ENCODE data around the gene FAM193B. TPM values are rescaled to one million over a fixed set of nuclear protein-coding genes. Genes with fewer than 3 reads are reported as not detected.

Gene FAM193B
- total and polyA plus RNA-seq, 9 of the 15 experiments (the other 6 are each of a cell fraction or from before 2014, with no cell fraction given), result 4.4 to 76.4 (median 37.3) TPM

- TF ChIP-seq, protein P1, sequence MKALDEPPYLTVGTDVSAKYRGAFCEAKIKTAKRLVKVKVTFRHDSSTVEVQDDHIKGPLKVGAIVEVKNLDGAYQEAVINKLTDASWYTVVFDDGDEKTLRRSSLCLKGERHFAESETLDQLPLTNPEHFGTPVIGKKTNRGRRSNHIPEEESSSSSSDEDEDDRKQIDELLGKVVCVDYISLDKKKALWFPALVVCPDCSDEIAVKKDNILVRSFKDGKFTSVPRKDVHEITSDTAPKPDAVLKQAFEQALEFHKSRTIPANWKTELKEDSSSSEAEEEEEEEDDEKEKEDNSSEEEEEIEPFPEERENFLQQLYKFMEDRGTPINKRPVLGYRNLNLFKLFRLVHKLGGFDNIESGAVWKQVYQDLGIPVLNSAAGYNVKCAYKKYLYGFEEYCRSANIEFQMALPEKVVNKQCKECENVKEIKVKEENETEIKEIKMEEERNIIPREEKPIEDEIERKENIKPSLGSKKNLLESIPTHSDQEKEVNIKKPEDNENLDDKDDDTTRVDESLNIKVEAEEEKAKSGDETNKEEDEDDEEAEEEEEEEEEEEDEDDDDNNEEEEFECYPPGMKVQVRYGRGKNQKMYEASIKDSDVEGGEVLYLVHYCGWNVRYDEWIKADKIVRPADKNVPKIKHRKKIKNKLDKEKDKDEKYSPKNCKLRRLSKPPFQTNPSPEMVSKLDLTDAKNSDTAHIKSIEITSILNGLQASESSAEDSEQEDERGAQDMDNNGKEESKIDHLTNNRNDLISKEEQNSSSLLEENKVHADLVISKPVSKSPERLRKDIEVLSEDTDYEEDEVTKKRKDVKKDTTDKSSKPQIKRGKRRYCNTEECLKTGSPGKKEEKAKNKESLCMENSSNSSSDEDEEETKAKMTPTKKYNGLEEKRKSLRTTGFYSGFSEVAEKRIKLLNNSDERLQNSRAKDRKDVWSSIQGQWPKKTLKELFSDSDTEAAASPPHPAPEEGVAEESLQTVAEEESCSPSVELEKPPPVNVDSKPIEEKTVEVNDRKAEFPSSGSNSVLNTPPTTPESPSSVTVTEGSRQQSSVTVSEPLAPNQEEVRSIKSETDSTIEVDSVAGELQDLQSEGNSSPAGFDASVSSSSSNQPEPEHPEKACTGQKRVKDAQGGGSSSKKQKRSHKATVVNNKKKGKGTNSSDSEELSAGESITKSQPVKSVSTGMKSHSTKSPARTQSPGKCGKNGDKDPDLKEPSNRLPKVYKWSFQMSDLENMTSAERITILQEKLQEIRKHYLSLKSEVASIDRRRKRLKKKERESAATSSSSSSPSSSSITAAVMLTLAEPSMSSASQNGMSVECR (CRISPR knock-in tag; IDR thresholded peaks at IDR 0.05), result peak; percentile 97
- TF ChIP-seq PHF20 (IDR thresholded peaks at IDR 0.05; ENCODE audit: partially characterized antibody) (peak; percentile 67), NR1H2 (CRISPR knock-in tag; IDR thresholded peaks at IDR 0.05) (no peak), RFX5 (IDR thresholded peaks at IDR 0.05; ENCODE audit: low read depth, low read length) (peak; percentile 87), HNRNPUL1 (IDR thresholded peaks at IDR 0.05; ENCODE audit: low read length) (no peak), TAF9B (IDR thresholded peaks at IDR 0.05; ENCODE audit: partially characterized antibody) (peak; percentile 47), KLF6 (CRISPR knock-in tag; IDR thresholded peaks at IDR 0.05; ENCODE audit: borderline replicate concordance) (no peak), ELF4 (CRISPR knock-in tag; IDR thresholded peaks at IDR 0.05) (no peak), STAT5A (IDR thresholded peaks at IDR 0.05; ENCODE audit: borderline replicate concordance, low read length) (no peak), ZNF224 (CRISPR knock-in tag; IDR thresholded peaks at IDR 0.05) (no peak), ADNP (tag; IDR thresholded peaks at IDR 0.05) (no peak)
- TF ChIP-seq, protein P2, sequence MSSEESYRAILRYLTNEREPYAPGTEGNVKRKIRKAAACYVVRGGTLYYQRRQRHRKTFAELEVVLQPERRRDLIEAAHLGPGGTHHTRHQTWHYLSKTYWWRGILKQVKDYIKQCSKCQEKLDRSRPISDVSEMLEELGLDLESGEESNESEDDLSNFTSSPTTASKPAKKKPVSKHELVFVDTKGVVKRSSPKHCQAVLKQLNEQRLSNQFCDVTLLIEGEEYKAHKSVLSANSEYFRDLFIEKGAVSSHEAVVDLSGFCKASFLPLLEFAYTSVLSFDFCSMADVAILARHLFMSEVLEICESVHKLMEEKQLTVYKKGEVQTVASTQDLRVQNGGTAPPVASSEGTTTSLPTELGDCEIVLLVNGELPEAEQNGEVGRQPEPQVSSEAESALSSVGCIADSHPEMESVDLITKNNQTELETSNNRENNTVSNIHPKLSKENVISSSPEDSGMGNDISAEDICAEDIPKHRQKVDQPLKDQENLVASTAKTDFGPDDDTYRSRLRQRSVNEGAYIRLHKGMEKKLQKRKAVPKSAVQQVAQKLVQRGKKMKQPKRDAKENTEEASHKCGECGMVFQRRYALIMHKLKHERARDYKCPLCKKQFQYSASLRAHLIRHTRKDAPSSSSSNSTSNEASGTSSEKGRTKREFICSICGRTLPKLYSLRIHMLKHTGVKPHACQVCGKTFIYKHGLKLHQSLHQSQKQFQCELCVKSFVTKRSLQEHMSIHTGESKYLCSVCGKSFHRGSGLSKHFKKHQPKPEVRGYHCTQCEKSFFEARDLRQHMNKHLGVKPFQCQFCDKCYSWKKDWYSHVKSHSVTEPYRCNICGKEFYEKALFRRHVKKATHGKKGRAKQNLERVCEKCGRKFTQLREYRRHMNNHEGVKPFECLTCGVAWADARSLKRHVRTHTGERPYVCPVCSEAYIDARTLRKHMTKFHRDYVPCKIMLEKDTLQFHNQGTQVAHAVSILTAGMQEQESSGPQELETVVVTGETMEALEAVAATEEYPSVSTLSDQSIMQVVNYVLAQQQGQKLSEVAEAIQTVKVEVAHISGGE (CRISPR knock-in tag; IDR thresholded peaks at IDR 0.05), result peak in 1 of 3 experiments; percentile 75; a peak in 2 of 6 replicates
- TF ChIP-seq, protein P3, sequence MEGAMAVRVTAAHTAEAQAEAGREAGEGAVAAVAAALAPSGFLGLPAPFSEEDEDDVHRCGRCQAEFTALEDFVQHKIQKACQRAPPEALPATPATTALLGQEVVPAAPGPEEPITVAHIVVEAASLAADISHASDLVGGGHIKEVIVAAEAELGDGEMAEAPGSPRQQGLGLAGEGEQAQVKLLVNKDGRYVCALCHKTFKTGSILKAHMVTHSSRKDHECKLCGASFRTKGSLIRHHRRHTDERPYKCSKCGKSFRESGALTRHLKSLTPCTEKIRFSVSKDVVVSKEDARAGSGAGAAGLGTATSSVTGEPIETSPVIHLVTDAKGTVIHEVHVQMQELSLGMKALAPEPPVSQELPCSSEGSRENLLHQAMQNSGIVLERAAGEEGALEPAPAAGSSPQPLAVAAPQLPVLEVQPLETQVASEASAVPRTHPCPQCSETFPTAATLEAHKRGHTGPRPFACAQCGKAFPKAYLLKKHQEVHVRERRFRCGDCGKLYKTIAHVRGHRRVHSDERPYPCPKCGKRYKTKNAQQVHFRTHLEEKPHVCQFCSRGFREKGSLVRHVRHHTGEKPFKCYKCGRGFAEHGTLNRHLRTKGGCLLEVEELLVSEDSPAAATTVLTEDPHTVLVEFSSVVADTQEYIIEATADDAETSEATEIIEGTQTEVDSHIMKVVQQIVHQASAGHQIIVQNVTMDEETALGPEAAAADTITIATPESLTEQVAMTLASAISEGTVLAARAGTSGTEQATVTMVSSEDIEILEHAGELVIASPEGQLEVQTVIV (CRISPR knock-in tag; IDR thresholded peaks at IDR 0.05; ENCODE audit: borderline replicate concordance), result no peak
Observed at GRCh38 chr5:177516601-177517568, 37.5 kb downstream of the FAM193B start, which contains the start of gene DDX41 (continued).

Data from K562 (cell line).